HG02610 (cell line): Measurements from ENCODE around the gene GRHPR.
A peak's percentile ranks its signal among the peaks of the same experiment; 100 is the strongest.
"Not testable (repeated sequence)": the region's sequence is repeated elsewhere in the genome, so short reads cannot be mapped to it uniquely, and the experiment has no call there.

Experiments used
- ATAC-seq: cut with Tn5 transposase; IDR thresholded peaks from one replicate; pipeline ENCODE4 v1.9.1; 2021; ENCODE audit warnings: mild to moderate bottlenecking, moderate library complexity; ENCODE audit not compliant: unreplicated experiment

Gene GRHPR

GRCh38 chr9:37474438-37474837 lies 51.9 kb downstream of the GRHPR start:
- ATAC-seq, result no peak

DNA sequence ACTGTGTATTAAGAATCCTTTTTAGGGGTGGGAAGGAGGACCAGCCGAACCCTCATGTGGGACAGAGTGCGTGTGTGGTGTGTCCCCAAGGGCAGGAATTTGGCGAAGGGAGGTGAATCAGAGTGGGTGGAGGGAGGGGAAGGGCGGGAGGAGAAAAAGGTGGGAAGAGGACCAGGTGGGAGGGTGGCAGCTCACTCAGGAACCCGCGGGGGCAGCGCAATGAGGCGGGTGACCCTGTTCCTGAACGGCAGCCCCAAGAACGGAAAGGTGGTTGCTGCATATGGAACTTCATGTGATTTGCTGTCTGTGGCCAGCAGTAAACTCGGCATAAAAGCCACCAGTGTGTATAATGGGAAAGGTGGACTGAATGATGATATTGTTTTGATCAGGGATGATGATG lies 54.4 kb downstream of the GRHPR start:
- no peak for ATAC-seq

DNA sequence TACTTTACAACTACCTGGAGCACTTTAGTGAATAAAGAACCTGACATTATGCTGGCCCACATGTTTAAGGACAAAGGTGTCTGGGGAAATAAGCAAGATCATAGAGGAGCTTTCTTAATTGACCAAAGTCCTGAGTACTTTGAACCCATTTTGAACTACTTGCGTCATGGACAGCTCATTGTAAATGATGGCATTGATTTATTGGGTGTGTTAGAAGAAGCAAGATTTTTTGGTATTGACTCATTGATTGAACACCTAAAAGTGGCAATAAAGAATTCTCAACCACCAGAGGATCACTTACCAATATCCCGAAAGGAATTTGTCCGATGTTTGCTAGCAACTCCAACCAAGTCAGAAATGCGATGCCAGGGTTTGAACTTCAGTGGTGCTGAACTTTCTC lies 54.9 kb downstream of the GRHPR start:
- not testable (repeated sequence) for ATAC-seq

- not testable (repeated sequence) for ATAC-seq
Observed at GRCh38 chr9:37477987-37478619, 55.6 kb downstream of the GRHPR start.

DNA sequence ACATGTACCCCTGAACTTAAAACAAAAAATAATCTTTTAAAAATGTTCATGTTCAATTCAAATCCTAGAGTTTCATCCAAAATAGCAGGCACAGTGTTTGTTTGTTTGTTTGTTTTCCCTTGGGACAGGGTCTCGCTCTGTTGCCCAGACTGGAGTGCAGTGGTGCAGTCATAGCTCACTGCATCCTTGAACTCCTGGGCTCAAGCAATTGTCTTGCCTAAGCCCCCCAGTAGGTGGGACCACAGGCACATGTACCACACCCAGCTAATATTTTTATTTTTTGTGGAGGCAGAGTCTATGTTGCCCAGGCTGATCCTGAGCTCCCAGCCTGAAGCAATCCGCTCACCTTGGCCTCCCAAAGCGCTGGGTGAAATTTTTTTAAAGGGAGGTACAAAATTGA lies 58.3 kb downstream of the GRHPR start:
- no peak for ATAC-seq

GRCh38 chr9:37485389-37486255 lies 63.1 kb downstream of the GRHPR start, which contains the start of gene POLR1E:
TSS of gene POLR1E (plus strand) at chr9:37485948. CDS start at chr9:37486048, 100 bp downstream.
- peak; percentile 98 for ATAC-seq

DNA sequence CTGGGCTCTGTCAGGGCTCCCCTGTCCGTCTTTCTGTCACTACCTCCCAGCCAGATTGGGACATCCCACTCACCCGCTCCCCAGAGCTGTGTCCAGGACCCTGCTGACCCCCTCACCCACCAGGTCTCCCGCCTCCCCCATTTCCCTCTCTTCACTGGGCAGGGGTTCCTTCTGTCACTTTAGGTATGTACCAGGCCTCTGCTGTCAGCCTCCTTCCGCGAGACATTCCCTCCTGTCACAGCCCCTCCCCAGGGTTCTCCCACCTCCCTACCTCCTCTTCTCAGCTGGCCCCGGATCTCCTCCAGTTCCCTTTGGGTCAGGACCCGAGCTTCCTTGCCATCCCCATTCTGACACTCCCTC lies 63.7 kb downstream of the GRHPR start:
- no peak for ATAC-seq
